Panc1 (cell line): Measurements from ENCODE around the gene PPFIA3. TPM values are rescaled to one million over a fixed set of nuclear protein-coding genes. Genes with fewer than 3 reads are reported as not detected.

Experiments
- ATAC-seq: fragments of 200-7000 bp; cut with Tn5 transposase; 2 replicates; pipeline ENCODE4 v1.9.1; 2020; ENCODE audit warnings: mild to moderate bottlenecking, moderate library complexity
- BruUV-seq: library from RNA; stranded (reverse); fragments of 400-500 nt; replicated peaks from 2 replicates; lab custom pipeline; 2021; lab: Mats Ljungman, UMichigan
- CTCF ChIA-PET: fragments of 300-600 bp; sonication (Branson Sonifier 250); formaldehyde crosslinking; loops from one replicate; lab custom pipeline; 2022; ENCODE audit warnings: antibody characterized with exemption; lab: Charles Lee
- POLR2A ChIA-PET: fragments of 300-600 bp; sonication (Branson Sonifier 250); formaldehyde crosslinking; loops from one replicate; lab custom pipeline; 2022; ENCODE audit warnings: antibody characterized with exemption; lab: Charles Lee
- DNase-seq: peaks from one replicate; pipeline ENCODE4 v3.0.0-alpha.2; 2010; ENCODE audit warnings: low read depth, low spot score
- H3K27ac ChIP-seq: 2 replicates; pipeline ENCODE4 v1.5.1; 2011; ENCODE audit warnings: mild to moderate bottlenecking, low read length, inconsistent platforms
- H3K27me3 ChIP-seq: fragments of 200-500 bp; sonication (Bioruptor generic); 2 replicates; pipeline ENCODE4 v1.6.0; 2014; ENCODE audit warnings: low read length, inconsistent platforms; ENCODE audit not compliant: control insufficient read depth, insufficient read depth
- H3K36me3 ChIP-seq: fragments of 200-500 bp; sonication (Bioruptor generic); 2 replicates; pipeline ENCODE4 v1.5.1; 2014; ENCODE audit warnings: inconsistent platforms, mild to moderate bottlenecking, low read length, moderate library complexity; ENCODE audit not compliant: control insufficient read depth, insufficient read depth
- H3K4me1 ChIP-seq: 2 replicates; pipeline ENCODE4 v1.5.1; 2011; ENCODE audit warnings: inconsistent platforms, mild to moderate bottlenecking, low read length, moderate library complexity; ENCODE audit not compliant: control insufficient read depth, insufficient read depth
- H3K4me3 ChIP-seq, 2 experiments: 2 replicates each; pipeline ENCODE4 v1.5.1; 2011 to 2012; ENCODE audit warnings: low read depth in 2 of 2, low read length in 2 of 2, mild to moderate bottlenecking in 2 of 2, inconsistent platforms in 1 of 2, moderate library complexity in 1 of 2
- H3K9me3 ChIP-seq: fragments of 200-500 bp; sonication (Bioruptor generic); 2 replicates; pipeline ENCODE4 v1.5.1; 2014; ENCODE audit warnings: low read depth, mild to moderate bottlenecking, inconsistent platforms, low read length, moderate library complexity; ENCODE audit not compliant: control insufficient read depth, insufficient read depth
- POLR2AphosphoS5 ChIP-seq: IDR thresholded peaks from 2 replicates; pipeline ENCODE4 v1.6.1; 2012; ENCODE audit warnings: mild to moderate bottlenecking, low read depth, low read length, moderate library complexity
- SIN3A ChIP-seq: IDR thresholded peaks from 2 replicates; pipeline ENCODE4 v1.6.1; 2012; ENCODE audit warnings: low read depth, mild to moderate bottlenecking, low read length, moderate library complexity, borderline replicate concordance; ENCODE audit not compliant: insufficient read depth
- TCF7L2 ChIP-seq: IDR thresholded peaks from 2 replicates; pipeline ENCODE4 v1.6.1; 2011; ENCODE audit warnings: mild to moderate bottlenecking, low read depth, low read length, inconsistent platforms
- in situ Hi-C: cut with HindIII; loops from 2 replicates; pipeline ENCODE4 v1.10.0; 2016; ENCODE audit warnings: low sequenced_read_pairs, low pct_unique_long_range_greater_than_20kb
- intact Hi-C: fragments of 100-400 bp; cut with micrococcal nuclease; formaldehyde crosslinking; loops from one replicate; pipeline ENCODE4 v1.10.0; 2022; ENCODE audit not compliant: unreplicated experiment
- total RNA-seq: library from RNA; stranded (reverse); gene quantifications from one replicate; pipeline ENCODE4 v1.2.1, GENCODE V29; 2021; ENCODE audit not compliant: unreplicated experiment
- TF ChIP-seq, protein P1 (sequence below): fragments of 450-650 bp; IDR thresholded peaks from 2 replicates; pipeline ENCODE4 v1.5.1; 2017; ENCODE audit warnings: mild to moderate bottlenecking
- TF ChIP-seq, protein P2 (sequence below), 2 experiments: IDR thresholded peaks; 2 replicates each; pipeline ENCODE4 v1.6.1; 2011 to 2012; ENCODE audit warnings: low read depth in 2 of 2, control low read depth in 1 of 2, low read length in 1 of 2, mild to moderate bottlenecking in 1 of 2, moderate library complexity in 1 of 2; ENCODE audit not compliant: insufficient read depth in 1 of 2

Gene PPFIA3
- total RNA-seq, 1 experiment from 2014 or later: 21.7 TPM

DNA sequence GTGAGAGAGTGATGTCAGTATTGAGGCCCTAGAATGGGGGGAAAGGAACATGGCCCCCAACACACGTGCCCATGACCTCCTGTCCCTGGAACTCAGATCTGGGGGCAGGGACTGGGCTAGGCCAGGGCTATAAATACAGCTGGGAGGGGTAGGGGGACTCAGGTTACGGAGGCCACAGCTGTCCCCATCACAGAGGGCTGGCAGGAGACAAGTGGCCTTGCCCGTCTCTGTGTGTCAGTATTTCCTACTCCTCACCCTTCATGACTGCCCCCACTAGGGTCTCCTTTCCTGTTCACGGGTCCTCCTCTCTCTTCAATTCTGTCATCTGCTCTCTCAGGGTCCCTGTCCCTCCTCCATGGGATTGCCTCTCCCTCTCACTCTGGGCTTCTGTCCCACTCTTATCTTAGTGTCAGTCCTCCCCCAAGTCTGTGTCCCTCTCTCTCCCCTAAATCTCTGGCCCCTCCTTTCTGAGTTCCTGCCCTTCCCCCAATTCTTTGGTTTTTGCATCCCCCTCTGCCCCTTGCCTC is 36.5 kb downstream of the PPFIA3 start:
- DNase-seq: no peak
- in situ Hi-C loops (no loop called here), intact Hi-C loops (no loop called here)
- CTCF ChIA-PET: no interaction called here
- H3K27me3 ChIP-seq: no peaks in the 10 kb centered on the region
- no peaks in the 10 kb centered on the region for H3K36me3 ChIP-seq
- no peak for ATAC-seq
- no TSS peak for BruUV-seq
- no peaks in the 10 kb centered on the region for H3K9me3 ChIP-seq
- TF ChIP-seq SIN3A: no peak
- no peak overlapping the region for H3K4me3 ChIP-seq
- peaks cover 4% of the 10 kb centered on the region for H3K4me1 ChIP-seq
- H3K27ac ChIP-seq: no peak overlapping the region
- POLR2A ChIA-PET: no interaction called here

GRCh38 chr19:49157445-49158224 is 38.3 kb downstream of the PPFIA3 start, which contains the start of gene TRPM4:
TSS of gene TRPM4 (plus strand) at chr19:49157792. CDS start at chr19:49157867, 75 bp downstream.
- DNase-seq: no peak
- TF ChIP-seq POLR2AphosphoS5 (peak; percentile 41; the same call in 1 of the 2 replicates), TCF7L2 (no peak)
- TF ChIP-seq, protein P1, sequence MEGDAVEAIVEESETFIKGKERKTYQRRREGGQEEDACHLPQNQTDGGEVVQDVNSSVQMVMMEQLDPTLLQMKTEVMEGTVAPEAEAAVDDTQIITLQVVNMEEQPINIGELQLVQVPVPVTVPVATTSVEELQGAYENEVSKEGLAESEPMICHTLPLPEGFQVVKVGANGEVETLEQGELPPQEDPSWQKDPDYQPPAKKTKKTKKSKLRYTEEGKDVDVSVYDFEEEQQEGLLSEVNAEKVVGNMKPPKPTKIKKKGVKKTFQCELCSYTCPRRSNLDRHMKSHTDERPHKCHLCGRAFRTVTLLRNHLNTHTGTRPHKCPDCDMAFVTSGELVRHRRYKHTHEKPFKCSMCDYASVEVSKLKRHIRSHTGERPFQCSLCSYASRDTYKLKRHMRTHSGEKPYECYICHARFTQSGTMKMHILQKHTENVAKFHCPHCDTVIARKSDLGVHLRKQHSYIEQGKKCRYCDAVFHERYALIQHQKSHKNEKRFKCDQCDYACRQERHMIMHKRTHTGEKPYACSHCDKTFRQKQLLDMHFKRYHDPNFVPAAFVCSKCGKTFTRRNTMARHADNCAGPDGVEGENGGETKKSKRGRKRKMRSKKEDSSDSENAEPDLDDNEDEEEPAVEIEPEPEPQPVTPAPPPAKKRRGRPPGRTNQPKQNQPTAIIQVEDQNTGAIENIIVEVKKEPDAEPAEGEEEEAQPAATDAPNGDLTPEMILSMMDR: no peak
- POLR2A ChIA-PET: no interaction called here

DNA sequence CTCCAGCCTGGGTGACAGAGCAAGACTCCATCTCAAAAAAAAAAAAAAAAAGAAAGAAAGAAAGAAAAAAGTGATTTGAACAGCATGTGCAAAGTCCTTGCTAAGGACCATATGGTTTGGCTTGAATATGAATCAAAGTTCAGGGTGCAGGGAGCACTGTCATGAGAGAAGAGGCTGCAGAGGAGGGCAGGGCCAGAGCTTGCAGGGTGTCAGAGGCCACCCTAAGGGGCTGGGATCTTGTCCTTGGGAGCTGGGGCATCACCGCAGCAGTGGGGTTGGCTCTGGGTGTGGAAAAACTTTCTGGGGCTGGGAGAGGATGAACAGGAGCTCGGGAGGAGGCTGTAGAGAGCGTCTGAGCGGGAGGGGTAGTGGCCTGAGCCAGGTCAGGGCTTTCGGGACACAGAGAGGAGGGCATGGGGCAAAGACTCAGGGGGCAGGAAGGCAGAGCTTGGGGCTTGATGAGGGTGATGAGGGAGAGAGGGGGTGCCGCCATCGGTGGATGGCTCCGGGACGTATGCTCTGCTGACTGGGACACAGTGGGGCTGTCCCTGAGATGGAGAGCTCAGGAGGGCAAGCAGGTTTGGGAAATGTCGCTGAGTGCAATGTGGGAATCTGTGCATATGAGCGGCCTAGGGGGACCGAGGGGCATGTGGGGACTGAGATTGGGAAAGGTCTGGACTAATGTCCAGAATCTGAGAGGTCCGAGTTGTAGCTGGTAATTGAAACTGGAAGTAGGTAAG is 41.3 kb downstream of the PPFIA3 start:
- DNase-seq (no peak), ATAC-seq (no peak)
- intact Hi-C loops: no loop called here
- H3K9me3 ChIP-seq: no peaks in the 10 kb centered on the region
- POLR2A ChIA-PET: no interaction called here
- H3K4me3 ChIP-seq: no peak overlapping the region
- H3K27ac ChIP-seq: no peak overlapping the region
- in situ Hi-C loops: no loop called here
- no peaks in the 10 kb centered on the region for H3K27me3 ChIP-seq
- H3K4me1 ChIP-seq: peaks cover 4% of the 10 kb centered on the region; the same call in 1 of the 2 replicates
- BruUV-seq: TSS peak; percentile 60
- CTCF ChIA-PET: interaction anchor here (0.6 kb wide), 1 partner anchor 42 kb away, joined by 4 read pairs; no protein-coding TSS in a partner anchor
- no peaks in the 10 kb centered on the region for H3K36me3 ChIP-seq
- TF ChIP-seq, protein P2, sequence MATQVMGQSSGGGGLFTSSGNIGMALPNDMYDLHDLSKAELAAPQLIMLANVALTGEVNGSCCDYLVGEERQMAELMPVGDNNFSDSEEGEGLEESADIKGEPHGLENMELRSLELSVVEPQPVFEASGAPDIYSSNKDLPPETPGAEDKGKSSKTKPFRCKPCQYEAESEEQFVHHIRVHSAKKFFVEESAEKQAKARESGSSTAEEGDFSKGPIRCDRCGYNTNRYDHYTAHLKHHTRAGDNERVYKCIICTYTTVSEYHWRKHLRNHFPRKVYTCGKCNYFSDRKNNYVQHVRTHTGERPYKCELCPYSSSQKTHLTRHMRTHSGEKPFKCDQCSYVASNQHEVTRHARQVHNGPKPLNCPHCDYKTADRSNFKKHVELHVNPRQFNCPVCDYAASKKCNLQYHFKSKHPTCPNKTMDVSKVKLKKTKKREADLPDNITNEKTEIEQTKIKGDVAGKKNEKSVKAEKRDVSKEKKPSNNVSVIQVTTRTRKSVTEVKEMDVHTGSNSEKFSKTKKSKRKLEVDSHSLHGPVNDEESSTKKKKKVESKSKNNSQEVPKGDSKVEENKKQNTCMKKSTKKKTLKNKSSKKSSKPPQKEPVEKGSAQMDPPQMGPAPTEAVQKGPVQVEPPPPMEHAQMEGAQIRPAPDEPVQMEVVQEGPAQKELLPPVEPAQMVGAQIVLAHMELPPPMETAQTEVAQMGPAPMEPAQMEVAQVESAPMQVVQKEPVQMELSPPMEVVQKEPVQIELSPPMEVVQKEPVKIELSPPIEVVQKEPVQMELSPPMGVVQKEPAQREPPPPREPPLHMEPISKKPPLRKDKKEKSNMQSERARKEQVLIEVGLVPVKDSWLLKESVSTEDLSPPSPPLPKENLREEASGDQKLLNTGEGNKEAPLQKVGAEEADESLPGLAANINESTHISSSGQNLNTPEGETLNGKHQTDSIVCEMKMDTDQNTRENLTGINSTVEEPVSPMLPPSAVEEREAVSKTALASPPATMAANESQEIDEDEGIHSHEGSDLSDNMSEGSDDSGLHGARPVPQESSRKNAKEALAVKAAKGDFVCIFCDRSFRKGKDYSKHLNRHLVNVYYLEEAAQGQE (IDR thresholded peaks at IDR 0.05; ENCODE audit: insufficient read depth in 1 of 2, low read depth in 2 of 2, low read length in 1 of 2): no peak
- TF ChIP-seq POLR2AphosphoS5 (no peak), TCF7L2 (no peak), SIN3A (no peak)
- TF ChIP-seq, protein P1: no peak

More at GRCh38 chr19:49157445-49158224, 38.3 kb downstream of the PPFIA3 start, which contains the start of gene TRPM4:
- Histone ChIP-seq H3K9me3 (no peaks in the 10 kb centered on the region), H3K27me3 (no peaks in the 10 kb centered on the region), H3K4me1 (peaks cover 4% of the 10 kb centered on the region; the same call in 1 of the 2 replicates), H3K4me3 (peak within 1 kb of the TSS; percentile 74), H3K27ac (peak within 1 kb of the TSS; percentile 70), H3K36me3 (no peaks in the 10 kb centered on the region)
- peak; percentile 96 for ATAC-seq
- in situ Hi-C loops (no loop called here), intact Hi-C loops (no loop called here)
- BruUV-seq: no TSS peak
- CTCF ChIA-PET: no interaction called here
